Choroid plexus epithelial cell (primary cell): Measurements from ENCODE around the gene EGFL6.

Experiments
- DNase-seq: peaks from one replicate; pipeline ENCODE4 v3.0.0-alpha.2; 2010; ENCODE audit warnings: low read depth
- H3K4me3 ChIP-seq: 2 replicates; pipeline ENCODE4 v1.5.1; 2011; ENCODE audit warnings: low read depth, mild to moderate bottlenecking, control low read depth, low read length, moderate library complexity
- TF ChIP-seq, protein P1 (sequence below): conservative IDR thresholded peaks from 2 replicates; pipeline ENCODE4 v1.5.1; 2011; ENCODE audit warnings: low read depth, mild to moderate bottlenecking, control low read depth, inconsistent platforms, low read length, moderate library complexity

Gene EGFL6

DNA sequence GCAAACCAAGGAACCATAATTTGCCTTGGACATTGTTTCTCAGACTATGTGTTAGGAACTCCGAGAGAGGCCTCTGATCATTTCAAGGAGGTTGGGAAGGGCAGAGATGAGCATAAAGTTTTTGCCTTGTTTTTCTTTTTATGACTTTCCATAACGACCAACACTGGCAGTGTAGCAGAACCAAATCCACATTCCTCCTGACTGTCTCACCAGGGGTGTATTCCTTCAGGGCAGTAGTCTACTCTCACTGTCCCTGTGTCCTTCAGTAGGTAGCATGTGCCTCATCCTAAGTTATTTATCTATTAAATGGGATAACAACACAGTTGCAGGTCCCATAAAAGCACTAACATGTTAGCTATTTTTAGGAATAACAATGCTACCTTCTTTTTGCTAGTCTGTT, 20.8 kb downstream of the EGFL6 start:
- no peak for DNase-seq
- no peak overlapping the region for H3K4me3 ChIP-seq
- TF ChIP-seq, protein P1, sequence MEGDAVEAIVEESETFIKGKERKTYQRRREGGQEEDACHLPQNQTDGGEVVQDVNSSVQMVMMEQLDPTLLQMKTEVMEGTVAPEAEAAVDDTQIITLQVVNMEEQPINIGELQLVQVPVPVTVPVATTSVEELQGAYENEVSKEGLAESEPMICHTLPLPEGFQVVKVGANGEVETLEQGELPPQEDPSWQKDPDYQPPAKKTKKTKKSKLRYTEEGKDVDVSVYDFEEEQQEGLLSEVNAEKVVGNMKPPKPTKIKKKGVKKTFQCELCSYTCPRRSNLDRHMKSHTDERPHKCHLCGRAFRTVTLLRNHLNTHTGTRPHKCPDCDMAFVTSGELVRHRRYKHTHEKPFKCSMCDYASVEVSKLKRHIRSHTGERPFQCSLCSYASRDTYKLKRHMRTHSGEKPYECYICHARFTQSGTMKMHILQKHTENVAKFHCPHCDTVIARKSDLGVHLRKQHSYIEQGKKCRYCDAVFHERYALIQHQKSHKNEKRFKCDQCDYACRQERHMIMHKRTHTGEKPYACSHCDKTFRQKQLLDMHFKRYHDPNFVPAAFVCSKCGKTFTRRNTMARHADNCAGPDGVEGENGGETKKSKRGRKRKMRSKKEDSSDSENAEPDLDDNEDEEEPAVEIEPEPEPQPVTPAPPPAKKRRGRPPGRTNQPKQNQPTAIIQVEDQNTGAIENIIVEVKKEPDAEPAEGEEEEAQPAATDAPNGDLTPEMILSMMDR = no peak

DNA sequence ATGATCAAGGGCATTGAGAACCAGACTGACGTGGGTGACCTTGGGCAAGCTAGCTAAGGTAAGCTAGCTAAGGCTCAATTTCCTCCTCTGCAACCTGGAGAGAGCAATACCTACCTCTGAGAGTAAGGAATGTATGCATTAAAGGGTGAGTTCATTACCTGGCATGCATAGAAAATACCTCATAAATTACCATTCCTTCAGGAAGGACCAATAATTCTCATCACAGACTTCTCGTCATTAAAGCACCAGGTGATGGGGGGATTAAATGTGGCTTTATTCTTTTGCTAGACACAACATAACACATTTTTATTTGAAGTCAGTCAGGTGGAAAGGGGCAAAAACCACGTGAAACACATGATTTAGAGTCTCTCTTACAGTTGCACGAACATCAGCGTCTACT, 21.5 kb downstream of the EGFL6 start:
- no peak for DNase-seq
- no peak overlapping the region for H3K4me3 ChIP-seq

DNA sequence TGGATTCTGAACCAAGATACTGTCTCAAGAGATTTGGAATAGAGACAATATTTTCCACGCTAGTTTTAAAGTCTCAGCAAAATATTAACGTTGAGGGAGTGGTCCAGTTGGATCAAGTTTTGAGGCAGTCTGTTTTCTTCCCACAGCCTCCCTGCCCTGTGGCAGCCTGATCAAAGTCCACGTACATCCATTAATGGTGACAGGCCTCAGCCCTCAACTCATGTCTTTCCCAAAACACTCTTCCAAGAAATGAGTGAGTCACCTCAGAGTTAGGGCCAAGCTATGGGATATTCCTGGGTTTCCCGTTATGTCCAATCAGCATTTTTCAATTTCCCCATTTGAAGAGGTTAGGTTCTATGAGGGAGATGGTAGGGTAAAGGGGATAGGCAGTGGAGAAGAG, 28.5 kb downstream of the EGFL6 start:
- no peak for DNase-seq
- H3K4me3 ChIP-seq = no peak overlapping the region
- TF ChIP-seq, protein P1 = no peak

More for the DNA sequence above, 21.5 kb downstream of the EGFL6 start:
- TF ChIP-seq, protein P1 = no peak

DNA sequence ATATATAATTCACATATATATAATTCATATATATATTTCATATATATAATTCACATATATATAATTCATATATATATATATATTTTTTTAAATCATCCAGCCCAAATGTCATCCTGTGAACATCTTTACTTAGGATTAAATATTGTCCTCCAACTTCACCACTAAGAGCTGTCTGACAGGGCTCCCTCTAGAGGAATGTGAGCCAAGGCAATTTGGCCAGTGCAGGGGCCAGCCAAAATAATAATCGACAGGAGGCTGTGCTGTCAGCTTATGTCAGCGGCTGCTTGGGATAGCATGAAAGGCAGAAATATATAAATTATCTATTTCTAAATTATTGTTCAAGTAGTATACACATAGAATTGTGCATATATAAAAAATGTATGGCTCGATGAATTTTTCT, 29.5 kb downstream of the EGFL6 start:
- no peak overlapping the region for H3K4me3 ChIP-seq
- TF ChIP-seq, protein P1 = peak; percentile 54
- peak; percentile 24 for DNase-seq

DNA sequence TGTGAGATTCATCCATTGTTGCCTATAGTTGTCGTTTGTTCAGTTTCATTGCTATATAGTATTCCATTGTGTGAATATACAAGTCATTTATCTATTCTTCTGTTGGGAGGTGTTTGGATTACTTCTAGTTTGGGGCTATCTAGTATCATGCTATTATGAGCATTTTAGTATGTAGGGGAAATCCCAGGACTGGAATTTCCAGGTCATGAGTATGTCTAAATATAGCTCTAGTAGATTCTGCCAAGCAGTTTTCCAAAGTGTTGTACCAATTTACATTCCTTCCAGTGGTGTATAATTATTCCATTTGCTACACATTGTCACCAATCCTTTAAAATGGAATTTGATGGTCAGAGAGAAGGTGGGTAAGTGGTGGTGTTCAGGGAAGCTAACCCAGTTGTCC, 30.1 kb downstream of the EGFL6 start:
- TF ChIP-seq, protein P1 = no peak
- H3K4me3 ChIP-seq = no peak overlapping the region
- peak; percentile 14 for DNase-seq

DNA sequence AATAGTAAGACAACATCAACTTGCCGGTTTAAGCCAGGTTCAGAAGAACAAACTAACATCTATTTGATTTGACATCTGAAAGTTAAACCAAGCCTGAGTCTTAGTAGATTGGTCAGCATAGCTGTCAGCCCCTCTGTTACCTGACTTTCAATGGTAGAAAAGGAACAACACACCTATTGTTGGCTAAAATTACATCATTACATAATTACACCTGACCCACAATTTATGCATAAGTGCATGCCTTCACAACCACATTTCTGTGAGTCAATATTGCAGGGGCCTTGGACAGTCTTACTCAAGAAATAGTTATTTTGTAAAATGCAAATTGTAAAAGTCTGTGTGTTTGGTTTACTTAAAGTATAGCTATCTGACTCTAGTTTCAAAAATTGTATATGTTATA, 36.2 kb downstream of the EGFL6 start:
- TF ChIP-seq, protein P1 = no peak
- no peak overlapping the region for H3K4me3 ChIP-seq
- no peak for DNase-seq

DNA sequence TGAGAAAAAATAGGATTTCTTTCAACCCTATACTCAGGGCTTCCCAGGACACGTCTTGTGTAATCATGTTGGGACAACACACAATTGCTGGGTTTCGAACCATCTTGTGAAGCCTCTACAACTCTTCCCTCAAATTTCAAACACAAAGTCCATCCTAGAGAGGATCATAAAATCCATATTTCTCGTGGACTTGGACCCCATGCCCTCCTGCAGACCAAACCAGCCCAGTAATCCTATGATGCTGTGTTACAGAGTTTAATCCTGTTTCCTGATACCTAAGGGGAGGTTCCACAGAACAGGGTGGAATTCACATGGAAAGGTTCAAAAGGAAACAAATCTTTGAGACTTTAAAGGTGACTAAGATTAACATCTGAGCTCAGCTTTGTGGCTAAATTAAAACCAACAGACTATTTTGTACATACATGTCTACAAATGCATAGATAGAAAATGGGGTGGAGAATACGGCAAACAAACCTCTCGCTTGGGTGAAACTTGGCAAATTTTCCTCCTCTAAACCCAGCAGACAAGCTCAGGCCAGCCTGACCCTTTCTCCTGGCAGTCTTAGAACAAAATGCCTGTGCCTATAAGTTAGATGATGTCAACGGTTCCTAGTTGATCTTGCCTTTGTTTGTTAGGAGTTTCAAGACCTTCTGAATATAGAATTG, 38.1 kb downstream of the EGFL6 start:
- TF ChIP-seq, protein P1 = no peak
- no peak for DNase-seq
- no peak overlapping the region for H3K4me3 ChIP-seq
